Heart left ventricle (tissue), 13 donors: Measurements from ENCODE around the gene RAB44.

ENCODE experiments used
- CTCF ChIP-seq, 12 donors: fragments of 200-600 bp; sonication (generic) in 4 of 12; IDR thresholded peaks; one replicate each; pipeline versions ENCODE4 v1.5.0 to v1.8.0; 2018 to 2022; ENCODE audit warnings: antibody characterized with exemption in 12 of 12, mild to moderate bottlenecking in 5 of 12
- POLR2A ChIP-seq, 2 donors: fragments of 450-650 bp; IDR thresholded peaks; one replicate each; pipeline ENCODE4 v1.6.1; 2017; ENCODE audit warnings: antibody characterized with exemption in 2 of 2, mild to moderate bottlenecking in 2 of 2, moderate library complexity in 2 of 2
- donor health status: ischemic (EF 13 %, LVEDD 7.1; RV severe dilation, severe dysfunction).
- donor health status: DM: no; HTN: yes; CAD: no.
- donor health status: DM: no; HTN: no; CAD: no.
- donor health status: ischemic (EF 25% LVEDD 6.9; RV normal size, moderate dysfunction).
- donor health status: ischemic (EF 25% LVEDD 5.7; RV mildly dilated, moderate dysfunction).
- donor health status: ischemic (EF 35%, LVEDD 5.7; RV mildly dilated, moderate dysfunction).
- donor health status: nonischemic (EF 11% LVEDD 7.7; RV severe dilation, severe dysfunction).
- donor health status: DM: yes; HTN: yes; CAD: no.
- donor health status: PGD.
- donor health status: ischemic (EF 29% LVEDD 5.4; RV normal size, mild dysfunction).
- donor health status: nonischemic (EF 23%, LVEDD 6.1; RV moderate dilation, normal function).

- TF ChIP-seq CTCF (IDR thresholded peaks at IDR 0.05) (no peak), POLR2A (IDR thresholded peaks at IDR 0.05) (no peak)
Observed at GRCh38 chr6:36743032-36743431, 45.4 kb downstream of the RAB44 start.
